Large intestine (tissue), 3 donors: Measurements from ENCODE around the gene MAST4. TPM values are rescaled to one million over a fixed set of nuclear protein-coding genes. Genes with fewer than 3 reads are reported as not detected.

Experiments
- DNase-seq, 2 donors: peaks; one replicate each; pipeline versions ENCODE4 v3.0.0 to v3.0.0-alpha.2; 2013
- H3K27ac ChIP-seq: one replicate; pipeline ENCODE4 v1.5.1; 2013; ENCODE audit warnings: low read length
- H3K27me3 ChIP-seq: 2 replicates; pipeline ENCODE4 v1.6.1; 2013; ENCODE audit warnings: low read length; ENCODE audit not compliant: control insufficient read depth, insufficient read depth
- H3K36me3 ChIP-seq: 2 replicates; pipeline ENCODE4 v1.6.1; 2013; ENCODE audit warnings: low read length; ENCODE audit not compliant: control insufficient read depth, insufficient read depth
- H3K4me1 ChIP-seq: one replicate; pipeline ENCODE4 v1.6.1; 2013; ENCODE audit warnings: low read length; ENCODE audit not compliant: control insufficient read depth, insufficient read depth
- H3K4me3 ChIP-seq: one replicate; pipeline ENCODE4 v1.5.1; 2013; ENCODE audit warnings: low read length
- H3K9me3 ChIP-seq: one replicate; pipeline ENCODE4 v1.6.1; 2013; ENCODE audit warnings: mild to moderate bottlenecking, low read depth, low read length, moderate library complexity; ENCODE audit not compliant: control insufficient read depth
- WGBS: methylation state at CpG from one replicate; pipeline ENCODE4 v1.1.5; 2013; ENCODE audit warnings: low lambda C conversion rate; ENCODE audit not compliant: insufficient coverage; 5-methylcytosine and 5-hydroxymethylcytosine counted together
- polyA plus RNA-seq: library from polyadenylated mRNA; unstranded; fragments of 120-200 nt; gene quantifications from one replicate; pipeline ENCODE4 v1.2.1, GENCODE V29; 2013

Gene MAST4
- polyA plus RNA-seq, 1 donor, result 14.8 TPM

GRCh38 chr5:67197536-67197935 is 601.3 kb downstream of the MAST4 start:
- no peaks in the 10 kb centered on the region for H3K36me3 ChIP-seq
- WGBS, result no CpG with 5 or more reads among the region's 1 CpG
- no peak overlapping the region for H3K27ac ChIP-seq
- no peak for DNase-seq
- H3K9me3 ChIP-seq, result peaks cover 2% of the 10 kb centered on the region
- H3K27me3 ChIP-seq, result no peaks in the 10 kb centered on the region
- no peak overlapping the region for H3K4me3 ChIP-seq
- H3K4me1 ChIP-seq, result no peaks in the 10 kb centered on the region

GRCh38 chr5:67198917-67199316 is 602.7 kb downstream of the MAST4 start:
- WGBS, result 80% methylated on average over 1 of the region's 1 CpG

GRCh38 chr5:67199859-67200258 is 603.7 kb downstream of the MAST4 start:
- H3K27me3 ChIP-seq, result no peaks in the 10 kb centered on the region
- peaks cover 2% of the 10 kb centered on the region for H3K9me3 ChIP-seq
- H3K27ac ChIP-seq, result no peak overlapping the region
- H3K4me1 ChIP-seq, result no peaks in the 10 kb centered on the region
- no peaks in the 10 kb centered on the region for H3K36me3 ChIP-seq
- H3K4me3 ChIP-seq, result no peak overlapping the region
- no peak for DNase-seq

More at GRCh38 chr5:67198917-67199316, 602.7 kb downstream of the MAST4 start:
- no peaks in the 10 kb centered on the region for H3K4me1 ChIP-seq
- no peak for DNase-seq
- no peaks in the 10 kb centered on the region for H3K36me3 ChIP-seq
- peaks cover 2% of the 10 kb centered on the region for H3K9me3 ChIP-seq
- H3K27me3 ChIP-seq, result no peaks in the 10 kb centered on the region
- no peak overlapping the region for H3K4me3 ChIP-seq
- no peak overlapping the region for H3K27ac ChIP-seq

GRCh38 chr5:67200809-67201562 is 604.8 kb downstream of the MAST4 start:
- 100% methylated on average over 2 of the region's 2 CpGs for WGBS
- DNase-seq, result no peak
- Histone ChIP-seq H3K27me3 (no peaks in the 10 kb centered on the region), H3K4me1 (no peaks in the 10 kb centered on the region), H3K36me3 (no peaks in the 10 kb centered on the region), H3K9me3 (peaks cover 2% of the 10 kb centered on the region), H3K4me3 (no peak overlapping the region), H3K27ac (no peak overlapping the region)

- H3K27ac ChIP-seq, result no peak overlapping the region
- H3K36me3 ChIP-seq, result no peaks in the 10 kb centered on the region
- DNase-seq, result no peak
- peaks cover 2% of the 10 kb centered on the region for H3K9me3 ChIP-seq
- H3K4me1 ChIP-seq, result no peaks in the 10 kb centered on the region
- WGBS, result 91% methylated on average over 1 of the region's 6 CpGs
- H3K27me3 ChIP-seq, result no peaks in the 10 kb centered on the region
- no peak overlapping the region for H3K4me3 ChIP-seq
These were observed 605.8 kb downstream of the MAST4 start for GRCh38 chr5:67201897-67202549.

GRCh38 chr5:67202828-67203227 is 606.6 kb downstream of the MAST4 start:
- Histone ChIP-seq H3K9me3 (peaks cover 2% of the 10 kb centered on the region), H3K36me3 (no peaks in the 10 kb centered on the region), H3K27me3 (no peaks in the 10 kb centered on the region), H3K27ac (no peak overlapping the region), H3K4me1 (no peaks in the 10 kb centered on the region), H3K4me3 (no peak overlapping the region)
- no CpG with 5 or more reads among the region's 4 CpGs for WGBS
- DNase-seq, result no peak

GRCh38 chr5:67203701-67204074 is 607.5 kb downstream of the MAST4 start:
- H3K27ac ChIP-seq, result no peak overlapping the region
- H3K36me3 ChIP-seq, result no peaks in the 10 kb centered on the region
- H3K9me3 ChIP-seq, result peaks cover 2% of the 10 kb centered on the region
- no CpG with 5 or more reads among the region's 2 CpGs for WGBS
- H3K27me3 ChIP-seq, result no peaks in the 10 kb centered on the region
- H3K4me3 ChIP-seq, result no peak overlapping the region
- H3K4me1 ChIP-seq, result no peaks in the 10 kb centered on the region
- no peak for DNase-seq

GRCh38 chr5:67204821-67205220 is 608.6 kb downstream of the MAST4 start:
- Histone ChIP-seq H3K4me1 (no peaks in the 10 kb centered on the region), H3K36me3 (no peaks in the 10 kb centered on the region), H3K27me3 (no peaks in the 10 kb centered on the region), H3K9me3 (peaks cover 2% of the 10 kb centered on the region), H3K4me3 (no peak overlapping the region), H3K27ac (no peak overlapping the region)
- WGBS, result no CpG with 5 or more reads among the region's 5 CpGs
- DNase-seq, result no peak

GRCh38 chr5:67205981-67206380 is 609.8 kb downstream of the MAST4 start:
- DNase-seq, result no peak
- H3K9me3 ChIP-seq, result peaks cover 2% of the 10 kb centered on the region
- no peaks in the 10 kb centered on the region for H3K36me3 ChIP-seq
- H3K4me3 ChIP-seq, result no peak overlapping the region
- no CpG with 5 or more reads among the region's 3 CpGs for WGBS
- H3K4me1 ChIP-seq, result no peaks in the 10 kb centered on the region
- no peaks in the 10 kb centered on the region for H3K27me3 ChIP-seq
- H3K27ac ChIP-seq, result no peak overlapping the region

- Histone ChIP-seq H3K4me1 (no peaks in the 10 kb centered on the region), H3K36me3 (no peaks in the 10 kb centered on the region), H3K4me3 (no peak overlapping the region), H3K27me3 (no peaks in the 10 kb centered on the region), H3K9me3 (no peaks in the 10 kb centered on the region), H3K27ac (no peak overlapping the region)
- no peak for DNase-seq
- WGBS, result 90% methylated on average over 2 of the region's 2 CpGs
These were observed 610.3 kb downstream of the MAST4 start for GRCh38 chr5:67206461-67206860.

- WGBS, result no CpG with 5 or more reads among the region's 4 CpGs
- DNase-seq, result peak in 1 of 2 donors; percentile 17
- Histone ChIP-seq H3K27me3 (no peaks in the 10 kb centered on the region), H3K4me3 (no peak overlapping the region), H3K9me3 (no peaks in the 10 kb centered on the region), H3K27ac (no peak overlapping the region), H3K4me1 (no peaks in the 10 kb centered on the region), H3K36me3 (no peaks in the 10 kb centered on the region)
These were observed 610.7 kb downstream of the MAST4 start for GRCh38 chr5:67206929-67207328.
